ENCODE results near the gene PPP1R14C.
"Not testable (repeated sequence)": the region's sequence is repeated elsewhere in the genome, so short reads cannot be mapped to it uniquely, and the experiment has no call there.

Gene PPP1R14C

GRCh38 chr6:150238846-150239407 is 96.1 kb downstream of the PPP1R14C start:
- no peaks in the 10 kb centered on the region for H3K27me3 ChIP-seq (replicated peaks; ENCODE audit: control insufficient read depth, insufficient read depth, low read length)
- DNase-seq (ENCODE audit: extremely low read depth, insufficient read length): no peak
- H3K36me3 ChIP-seq (ENCODE audit: control insufficient read depth, insufficient read depth, low read length): no peaks in the 10 kb centered on the region
- no peak for TF ChIP-seq CTCF (IDR thresholded peaks at IDR 0.05; ENCODE audit: insufficient read depth, low read length, poor library complexity, severe bottlenecking)
- no peak overlapping the region for H3K4me3 ChIP-seq (replicated peaks; ENCODE audit: low read depth, low read length)

- H3K4me3 ChIP-seq (replicated peaks; ENCODE audit: low read depth, low read length); H3K27me3 ChIP-seq (replicated peaks; ENCODE audit: control insufficient read depth, insufficient read depth, low read length); H3K36me3 ChIP-seq (ENCODE audit: control insufficient read depth, insufficient read depth, low read length); DNase-seq (ENCODE audit: extremely low read depth, insufficient read length): not testable (repeated sequence)
These were observed 98.9 kb downstream of the PPP1R14C start for GRCh38 chr6:150241756-150242155.

- DNase-seq (ENCODE audit: extremely low read depth, insufficient read length): no peak
- Histone ChIP-seq H3K27me3 (replicated peaks; ENCODE audit: control insufficient read depth, insufficient read depth, low read length) (no peaks in the 10 kb centered on the region), H3K36me3 (ENCODE audit: control insufficient read depth, insufficient read depth, low read length) (no peaks in the 10 kb centered on the region), H3K4me3 (replicated peaks; ENCODE audit: low read depth, low read length) (no peak overlapping the region)
- no peak for TF ChIP-seq CTCF (IDR thresholded peaks at IDR 0.05; ENCODE audit: insufficient read depth, low read length, poor library complexity, severe bottlenecking)
These were observed 100.9 kb downstream of the PPP1R14C start for GRCh38 chr6:150243620-150244314.

- Histone ChIP-seq H3K4me3 (replicated peaks; ENCODE audit: low read depth, low read length) (no peak overlapping the region), H3K36me3 (ENCODE audit: control insufficient read depth, insufficient read depth, low read length) (no peaks in the 10 kb centered on the region), H3K27me3 (replicated peaks; ENCODE audit: control insufficient read depth, insufficient read depth, low read length) (no peaks in the 10 kb centered on the region)
- no peak for TF ChIP-seq CTCF (IDR thresholded peaks at IDR 0.05; ENCODE audit: insufficient read depth, low read length, poor library complexity, severe bottlenecking)
- DNase-seq (ENCODE audit: extremely low read depth, insufficient read length): no peak
These were observed 102.5 kb downstream of the PPP1R14C start for GRCh38 chr6:150245148-150245935.

- DNase-seq (ENCODE audit: extremely low read depth, insufficient read length): no peak
- TF ChIP-seq CTCF (IDR thresholded peaks at IDR 0.05; ENCODE audit: insufficient read depth, low read length, poor library complexity, severe bottlenecking): no peak
- no peak overlapping the region for H3K4me3 ChIP-seq (replicated peaks; ENCODE audit: low read depth, low read length)
- H3K36me3 ChIP-seq (ENCODE audit: control insufficient read depth, insufficient read depth, low read length): no peaks in the 10 kb centered on the region
- no peaks in the 10 kb centered on the region for H3K27me3 ChIP-seq (replicated peaks; ENCODE audit: control insufficient read depth, insufficient read depth, low read length)
These were observed 105.0 kb downstream of the PPP1R14C start for GRCh38 chr6:150247803-150248202.

- no peak overlapping the region for H3K4me3 ChIP-seq (replicated peaks; ENCODE audit: low read depth, low read length)
These were observed 105.5 kb downstream of the PPP1R14C start for GRCh38 chr6:150248300-150248699.

More at GRCh38 chr6:150248300-150248699, 105.5 kb downstream of the PPP1R14C start:
- Histone ChIP-seq H3K27me3 (replicated peaks; ENCODE audit: control insufficient read depth, insufficient read depth, low read length) (no peaks in the 10 kb centered on the region), H3K36me3 (ENCODE audit: control insufficient read depth, insufficient read depth, low read length) (no peaks in the 10 kb centered on the region)
- TF ChIP-seq CTCF (IDR thresholded peaks at IDR 0.05; ENCODE audit: insufficient read depth, low read length, poor library complexity, severe bottlenecking): no peak
- peak; percentile 20 for DNase-seq (ENCODE audit: extremely low read depth, insufficient read length)
